HG03039 (cell line): ENCODE results near the gene MATR3.
A peak's percentile ranks its signal among the peaks of the same experiment; 100 is the strongest.

Experiments used
- ATAC-seq: cut with Tn5 transposase; IDR thresholded peaks from one replicate; pipeline ENCODE4 v1.9.1; 2021; ENCODE audit warnings: mild to moderate bottlenecking, moderate library complexity; ENCODE audit not compliant: unreplicated experiment

Gene MATR3

GRCh38 chr5:139271201-139272027 is 22.1 kb upstream of the MATR3 start:
- no peak for ATAC-seq

GRCh38 chr5:139272471-139273321 is 20.8 kb upstream of the MATR3 start:
- ATAC-seq: no peak

GRCh38 chr5:139273322-139273571 is 20.3 kb upstream of the MATR3 start:
- no peak for ATAC-seq

GRCh38 chr5:139273572-139274289 is 19.8 kb upstream of the MATR3 start:
- ATAC-seq: peak; percentile 79

- no peak for ATAC-seq
Measured at GRCh38 chr5:139275536-139275935, 18.0 kb upstream of the MATR3 start.

- ATAC-seq: no peak
Measured at GRCh38 chr5:139275956-139276355, 17.6 kb upstream of the MATR3 start.

- no peak for ATAC-seq
Measured at GRCh38 chr5:139276426-139276825, 17.1 kb upstream of the MATR3 start.

- no peak for ATAC-seq
Measured at GRCh38 chr5:139277171-139277570, 16.4 kb upstream of the MATR3 start.

- ATAC-seq: no peak
Measured at GRCh38 chr5:139278540-139279274, 14.8 kb upstream of the MATR3 start.

GRCh38 chr5:139282197-139282557 is 11.4 kb upstream of the MATR3 start:
- ATAC-seq: no peak

- no peak for ATAC-seq
Measured at GRCh38 chr5:139283252-139284166, 10.0 kb upstream of the MATR3 start.

GRCh38 chr5:139284295-139284694 is 9.2 kb upstream of the MATR3 start:
- ATAC-seq: no peak

GRCh38 chr5:139285651-139286392 is 7.7 kb upstream of the MATR3 start:
- no peak for ATAC-seq

- no peak for ATAC-seq
Measured at GRCh38 chr5:139287890-139288635, 5.5 kb upstream of the MATR3 start.

GRCh38 chr5:139291051-139291450 is 2.5 kb upstream of the MATR3 start:
- ATAC-seq: no peak

GRCh38 chr5:139293202-139293506 is 386 bp upstream of the MATR3 start:
- no peak for ATAC-seq

GRCh38 chr5:139294374-139295165 is 1.0 kb downstream of the MATR3 start:
- peak; percentile 26 for ATAC-seq
